Amniotic epithelial cell (primary cell): Measurements from ENCODE around the gene BBS2.

Experiments
- DNase-seq: peaks from one replicate; pipeline ENCODE4 v3.0.0-alpha.2; 2010; ENCODE audit warnings: low read depth

The BBS2 gene

DNA sequence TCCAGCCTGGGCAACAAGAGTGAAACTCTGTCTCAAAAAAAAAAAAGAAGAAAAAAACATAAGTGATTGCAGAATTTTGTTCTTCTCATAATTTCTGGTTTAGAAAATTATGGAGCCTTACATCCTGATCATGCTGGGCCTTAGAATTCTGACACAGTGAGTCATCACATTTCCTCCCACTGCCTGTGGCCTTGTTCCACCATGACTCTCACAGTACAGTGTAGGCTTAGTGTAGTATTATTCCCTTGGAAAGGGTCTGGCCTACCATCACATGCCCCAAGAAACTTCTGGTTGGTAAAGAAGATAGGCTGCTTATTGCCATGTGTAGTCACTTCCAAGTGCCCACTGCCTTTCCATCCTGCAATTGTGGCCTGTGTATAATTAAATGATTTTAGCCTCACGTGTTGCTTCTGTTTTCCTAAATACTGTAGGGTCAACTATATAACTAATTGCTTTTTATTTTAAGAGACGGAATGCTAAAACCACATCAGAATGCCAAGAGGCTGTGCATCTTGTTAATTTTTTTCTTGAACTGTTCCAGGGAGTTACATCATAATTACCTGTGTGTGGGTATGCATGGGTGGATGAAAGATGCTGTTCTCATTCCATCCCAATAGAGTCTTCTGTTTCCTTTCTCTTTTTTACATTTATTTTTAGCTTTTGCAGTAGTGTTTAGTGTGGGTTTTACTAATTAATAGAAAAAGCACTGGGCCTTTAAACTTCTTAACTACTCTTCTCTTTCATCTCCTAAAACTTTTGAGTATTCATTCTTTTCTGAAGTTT lies 42.5 kb downstream of the BBS2 start:
- DNase-seq, result peak; percentile 95

DNA sequence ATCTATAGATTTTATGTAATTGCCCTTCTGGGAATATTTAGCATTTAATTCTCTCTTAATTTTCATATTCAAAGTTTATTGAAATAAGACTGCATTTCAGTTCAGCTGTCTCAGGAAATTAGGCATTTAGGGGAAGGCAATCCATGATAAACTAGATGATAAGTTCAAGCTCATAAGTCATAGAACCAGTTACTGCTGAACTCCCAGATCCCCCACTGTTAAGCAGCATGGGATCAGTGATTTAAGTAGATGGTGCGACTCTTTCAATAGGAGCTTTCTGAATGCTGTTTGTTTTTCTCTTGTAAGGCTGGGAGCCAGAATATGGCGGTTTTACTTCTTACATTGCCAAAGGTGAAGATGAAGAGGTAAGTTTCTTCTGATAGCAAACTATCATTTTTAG lies 44.6 kb downstream of the BBS2 start:
- no peak for DNase-seq

DNA sequence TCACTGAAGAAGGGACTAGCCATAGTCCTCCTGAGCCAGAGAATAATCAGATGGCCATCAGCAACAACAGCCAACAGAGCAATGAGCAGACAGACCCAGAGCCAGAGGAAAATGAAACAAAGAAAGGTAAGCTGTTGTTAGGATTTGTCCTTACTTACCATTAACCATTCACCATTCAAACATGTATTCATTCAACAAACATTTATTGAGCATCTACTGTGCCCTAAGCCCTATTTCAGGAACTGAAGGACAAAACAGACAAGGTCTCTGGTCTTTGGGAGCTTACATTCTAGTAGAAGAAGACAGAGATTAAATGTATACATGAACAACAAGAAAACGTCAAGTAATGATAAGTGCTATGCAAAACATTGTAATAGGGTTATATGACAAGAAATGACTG lies 49.2 kb downstream of the BBS2 start:
- DNase-seq, result no peak

DNA sequence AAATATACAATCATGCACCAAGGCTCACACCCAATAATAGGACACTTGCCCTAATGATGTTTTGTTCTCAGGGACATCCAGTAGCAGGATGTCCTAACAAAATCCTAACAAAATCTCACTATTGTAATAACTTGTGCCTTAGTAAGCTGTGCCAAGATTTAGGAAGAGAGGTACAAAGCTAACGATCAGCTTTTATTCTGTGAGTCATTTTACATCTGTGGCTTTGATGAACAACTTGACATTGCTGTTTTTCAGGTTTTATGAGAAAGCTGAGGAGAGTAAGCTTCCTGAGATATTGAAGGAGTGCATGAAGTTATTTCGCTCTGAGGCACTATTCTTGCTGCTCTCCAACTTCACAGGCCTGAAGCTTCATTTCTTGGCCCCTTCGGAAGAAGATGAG lies 49.6 kb downstream of the BBS2 start:
- no peak for DNase-seq

DNA sequence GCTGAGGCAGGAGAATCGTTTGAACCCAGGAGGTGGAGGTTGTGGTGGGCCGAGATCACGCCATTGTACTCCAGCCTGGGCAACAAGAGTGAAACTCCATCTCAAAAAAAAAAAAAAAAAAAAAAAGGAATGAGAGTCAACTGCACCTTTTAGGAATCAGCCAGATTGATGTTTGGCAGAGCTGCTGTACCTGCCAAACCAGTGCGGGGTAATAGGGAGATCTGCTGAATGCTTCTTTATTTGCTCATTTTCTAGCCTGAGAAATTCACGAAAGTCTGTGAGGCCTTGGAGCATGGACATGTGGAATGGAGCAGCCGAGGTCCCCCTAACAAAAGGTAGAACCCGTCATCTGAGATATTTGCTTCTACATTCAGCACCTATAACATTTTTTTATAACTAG lies 50.1 kb downstream of the BBS2 start:
- no peak for DNase-seq

DNA sequence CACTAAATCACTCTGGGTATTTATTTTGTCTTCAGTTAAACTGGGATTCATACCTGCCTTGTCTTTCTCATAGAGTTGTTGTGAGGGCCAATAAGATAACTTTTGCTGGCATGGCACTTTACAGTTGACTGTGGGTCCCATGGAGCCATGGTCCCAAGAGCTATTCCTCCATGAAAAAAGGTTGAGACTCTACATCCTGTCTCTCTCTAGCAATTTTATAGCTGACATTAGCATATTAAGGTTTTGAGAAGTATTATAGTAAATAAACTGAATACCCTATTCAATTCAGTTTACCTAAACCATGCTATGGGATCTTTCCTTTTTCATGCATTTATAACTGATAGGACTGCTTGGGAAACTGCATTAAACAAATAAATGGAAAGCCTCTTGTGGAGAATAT lies 51.0 kb downstream of the BBS2 start:
- DNase-seq, result no peak

DNA sequence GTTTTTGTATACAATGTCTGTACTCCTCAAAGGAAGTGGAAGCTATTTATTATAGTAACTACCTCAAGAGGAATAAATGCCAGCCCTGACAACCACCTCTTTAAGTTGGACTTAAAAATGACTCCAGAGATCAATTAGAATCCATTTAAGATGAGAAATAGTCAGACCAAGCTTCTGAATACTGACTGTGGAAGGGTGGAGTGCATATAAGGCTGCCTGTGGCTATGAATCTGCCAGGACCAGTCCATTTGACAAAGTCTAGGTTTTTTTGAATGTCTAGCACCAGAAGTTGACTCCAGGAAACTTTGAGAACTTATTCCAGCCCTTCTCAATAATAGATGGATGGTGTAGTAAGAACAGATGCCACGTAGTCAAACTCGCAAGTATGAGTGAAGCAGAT lies 53.5 kb downstream of the BBS2 start:
- DNase-seq, result no peak

DNA sequence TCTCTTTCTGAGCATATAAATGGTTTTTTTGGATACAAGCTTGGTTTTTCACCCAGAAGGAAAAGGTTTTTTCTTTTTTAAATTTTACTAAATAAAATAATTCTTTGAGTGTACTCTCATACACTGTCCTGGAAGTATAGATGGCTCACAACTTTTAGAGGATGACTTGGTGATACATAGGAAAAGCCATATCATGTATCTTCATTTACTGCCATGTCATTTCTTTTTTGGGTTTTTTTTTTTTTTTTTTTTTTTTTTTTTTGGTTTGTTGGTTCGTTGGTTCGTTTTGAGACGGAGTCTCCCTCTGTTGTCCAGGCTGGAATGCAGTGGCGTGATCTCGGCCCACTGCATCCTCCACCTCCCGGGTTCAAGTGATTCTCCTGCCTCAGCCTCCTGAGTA lies 56.7 kb downstream of the BBS2 start:
- DNase-seq, result no peak

DNA sequence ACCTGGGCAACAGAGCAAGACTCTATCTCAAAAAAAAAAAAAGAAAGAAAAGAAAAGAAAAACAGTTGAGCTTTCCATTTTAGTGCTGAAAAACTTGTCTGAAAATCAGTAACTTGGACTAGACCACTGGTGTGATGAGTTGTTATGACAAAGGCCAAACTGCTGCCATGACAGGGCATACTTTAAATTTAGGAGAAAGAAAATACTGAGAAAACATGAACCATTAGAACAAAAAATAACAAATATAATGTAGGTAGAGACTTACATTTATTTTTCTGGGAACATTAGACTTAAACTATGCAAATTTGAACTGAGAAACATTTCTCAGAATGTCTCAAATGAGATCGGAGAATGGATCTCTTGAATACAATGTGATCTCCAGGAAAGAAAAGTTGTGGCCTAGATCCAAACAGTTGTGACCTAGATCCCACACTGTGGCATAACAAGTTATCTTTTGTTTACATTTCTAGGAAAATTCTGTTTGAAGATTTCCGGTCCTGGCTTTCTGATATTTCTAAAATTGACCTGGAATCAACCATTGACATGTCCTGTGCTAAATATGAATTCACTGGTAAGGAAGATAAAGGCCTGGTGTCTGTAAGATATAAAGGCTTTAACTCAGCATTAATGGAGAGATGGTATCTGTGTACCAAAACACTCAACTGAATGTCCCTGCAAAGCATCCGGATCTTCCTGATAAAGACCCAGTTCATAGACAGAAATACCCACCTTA lies 57.6 kb downstream of the BBS2 start:
- no peak for DNase-seq

DNA sequence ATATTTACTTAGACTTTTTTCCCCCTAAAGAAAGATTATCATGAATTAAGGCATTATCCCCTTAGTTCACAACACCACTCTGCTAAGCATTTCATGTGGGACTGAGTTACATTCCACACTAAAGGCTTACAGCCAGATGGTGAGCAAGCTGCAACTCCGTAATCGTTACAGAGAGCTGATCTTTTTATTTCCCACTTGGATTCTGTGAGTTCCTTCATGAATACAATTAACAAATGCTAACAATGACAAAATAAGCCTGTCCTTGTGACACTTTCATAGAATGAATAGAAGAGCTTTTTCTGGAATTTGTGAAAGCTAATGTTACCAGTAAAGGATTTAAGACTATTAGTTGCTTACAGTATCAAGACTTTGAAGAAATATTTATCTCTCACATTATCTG lies 59.7 kb downstream of the BBS2 start:
- no peak for DNase-seq

DNA sequence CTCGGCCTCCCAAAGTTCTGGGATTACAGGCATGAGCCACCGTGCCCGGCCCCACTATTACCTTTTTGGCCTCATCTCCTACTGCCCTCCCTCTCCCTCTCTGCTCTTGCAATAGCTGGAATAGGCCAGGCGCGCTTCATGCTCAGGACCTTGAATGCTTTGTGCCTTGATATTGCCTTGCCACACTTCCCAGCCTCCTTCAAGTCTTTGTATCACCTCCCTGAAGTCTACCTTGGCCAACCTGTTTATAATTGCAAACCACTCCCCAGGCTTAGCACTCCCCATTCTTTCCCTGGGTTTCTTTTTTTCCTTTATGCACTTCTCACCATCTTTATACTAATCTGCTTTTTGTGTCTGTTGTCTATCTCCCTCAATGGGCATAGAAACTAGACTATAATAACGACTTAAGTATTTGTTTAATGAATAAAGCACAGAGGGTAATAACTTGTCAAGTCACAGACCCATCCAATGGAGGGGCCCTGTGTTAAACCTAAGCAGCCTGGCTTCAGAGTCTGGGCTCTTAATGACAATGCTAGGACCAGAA lies 61.8 kb downstream of the BBS2 start:
- no peak for DNase-seq

DNA sequence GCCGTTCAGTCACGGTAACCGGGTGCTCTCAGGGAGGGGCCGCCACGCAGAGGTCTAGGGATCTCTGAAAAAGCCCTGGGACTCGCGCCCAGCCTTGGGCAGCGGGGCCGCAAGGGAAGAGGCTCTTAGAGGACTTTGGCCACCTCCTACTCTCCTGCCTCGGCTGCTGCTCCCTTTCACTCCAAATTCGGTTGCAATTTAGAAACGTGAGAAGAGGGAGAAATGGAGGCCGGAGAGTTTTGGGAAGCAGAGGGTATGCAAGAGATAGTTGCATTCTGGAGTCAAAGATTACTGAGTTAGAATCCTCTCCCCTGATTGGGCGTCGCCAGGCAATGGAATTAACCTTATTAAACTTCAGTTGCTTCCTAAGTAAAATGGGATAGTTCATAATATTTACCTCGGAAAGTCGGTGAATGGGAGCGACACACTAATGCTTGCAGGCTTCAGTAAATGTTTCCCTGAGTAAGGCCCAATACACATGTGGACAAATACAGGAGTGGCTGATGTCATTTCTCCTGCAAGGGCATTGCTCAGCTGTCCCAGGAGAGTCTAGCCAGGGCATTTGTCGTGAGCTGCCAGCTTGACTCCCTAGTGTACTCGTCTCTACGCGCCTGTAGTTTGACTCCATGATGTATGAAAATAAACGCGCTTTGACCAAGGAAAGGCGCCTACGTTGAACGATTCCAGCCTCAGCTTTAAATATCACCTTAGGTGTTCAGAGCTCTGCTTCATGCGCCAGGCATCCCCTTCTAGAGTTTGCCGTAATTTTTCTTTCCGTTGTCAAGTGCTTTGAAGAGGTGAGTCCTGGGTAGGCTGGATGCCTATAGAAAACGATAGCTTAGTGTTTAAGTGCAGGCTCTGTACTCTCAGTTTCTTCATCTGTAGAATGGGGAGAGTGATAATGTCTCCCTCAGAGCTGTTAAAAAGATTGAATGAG lies 67.8 kb downstream of the BBS2 start:
- DNase-seq, result peak; percentile 32

DNA sequence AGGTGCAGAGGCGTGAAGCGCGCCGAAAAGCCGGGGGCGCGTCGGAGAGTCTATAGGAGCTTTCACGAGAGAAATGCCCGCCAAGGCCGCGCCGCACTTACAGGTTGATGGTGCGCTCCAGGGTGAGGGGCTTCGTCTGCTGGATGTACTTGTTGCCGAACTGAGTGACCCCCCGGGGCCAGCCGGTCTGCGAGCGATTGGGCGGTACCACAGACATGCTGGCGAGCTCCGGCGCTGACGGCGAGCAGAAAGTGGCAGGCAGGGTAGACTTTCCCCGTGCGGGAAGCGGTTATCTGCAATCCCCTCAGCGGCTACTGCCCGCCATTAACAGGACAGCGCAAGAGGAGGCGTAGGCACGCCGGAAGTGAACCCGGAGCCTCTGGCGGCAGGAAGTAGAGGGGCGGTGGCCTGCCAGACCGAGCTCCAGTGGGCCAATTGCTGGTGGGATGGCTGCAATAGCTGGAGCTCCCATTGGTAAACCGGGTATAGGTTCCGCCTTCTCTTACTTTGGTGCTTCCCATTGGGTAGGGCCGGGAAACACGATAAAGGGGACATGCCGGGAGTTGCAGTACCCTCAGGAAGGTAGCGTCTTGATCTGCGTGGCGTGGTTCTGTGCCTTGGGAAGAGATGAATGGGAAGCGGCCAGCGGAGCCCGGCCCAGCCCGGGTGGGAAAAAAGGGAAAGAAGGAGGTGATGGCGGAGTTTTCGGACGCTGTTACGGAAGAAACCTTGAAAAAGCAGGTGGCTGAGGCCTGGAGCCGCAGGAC lies 68.7 kb downstream of the BBS2 start, which contains the start of the genes NUDT21 and OGFOD1:
Gene NUDT21, minus strand, starts transcription at position 347 of the 767 bp plus-strand sequence. Its CDS starts 130 bp downstream, at position 217.
Gene OGFOD1, plus strand, starts transcription at position 569 of the 767 bp plus-strand sequence. Its CDS starts 59 bp downstream, at position 628.
- peak; percentile 99 for DNase-seq

DNA sequence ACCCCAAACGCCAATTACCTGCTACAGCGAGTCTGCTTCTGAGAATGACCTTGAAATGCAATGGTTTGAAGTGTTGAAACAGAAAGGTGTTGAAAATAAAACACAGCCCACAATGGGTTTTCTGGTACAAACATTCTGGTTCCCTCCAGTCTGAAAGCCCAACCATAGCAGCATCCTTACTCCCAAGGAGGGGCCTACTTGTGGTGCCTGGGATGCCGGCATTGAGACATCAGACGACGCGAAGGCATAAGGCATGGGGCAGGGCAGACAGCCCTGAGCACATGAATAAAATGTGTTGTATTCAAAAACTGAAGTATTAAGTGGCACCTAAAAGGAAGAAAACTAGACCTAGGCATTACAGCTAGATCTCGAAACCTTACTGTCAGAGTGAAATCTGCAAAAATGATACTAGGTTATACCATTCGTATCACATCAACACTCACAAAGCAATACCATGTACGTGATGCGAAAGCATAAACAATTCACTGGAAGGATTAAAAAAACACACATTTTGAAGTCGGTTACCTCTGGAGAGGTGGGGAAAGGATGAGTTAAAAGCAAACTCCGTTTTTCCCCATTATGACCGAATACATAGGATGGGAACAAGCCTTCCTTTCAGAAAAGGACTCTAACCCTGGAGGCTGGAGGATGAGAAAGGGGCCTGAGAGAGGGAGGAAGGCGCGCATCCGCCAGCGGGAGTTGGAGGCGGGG lies 69.4 kb downstream of the BBS2 start:
- peak; percentile 11 for DNase-seq

DNA sequence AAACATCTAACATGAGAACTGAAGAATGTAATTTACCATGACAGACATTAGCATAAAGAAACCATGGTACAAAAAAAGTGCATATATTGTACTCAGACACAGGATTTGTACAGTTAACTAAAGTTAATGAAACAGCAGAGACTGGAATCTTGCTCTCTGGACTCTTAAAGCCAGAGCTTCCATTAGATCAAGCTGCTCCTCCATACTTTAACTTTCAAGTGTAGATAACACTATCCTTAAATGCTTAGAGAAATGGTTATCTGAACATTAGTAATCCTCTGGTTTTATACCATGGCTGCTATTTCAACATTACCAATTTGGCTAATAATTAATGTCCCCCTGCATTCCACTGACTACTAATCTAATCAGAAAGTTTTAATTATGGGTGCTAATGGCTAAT lies 71.8 kb downstream of the BBS2 start:
- DNase-seq, result no peak

DNA sequence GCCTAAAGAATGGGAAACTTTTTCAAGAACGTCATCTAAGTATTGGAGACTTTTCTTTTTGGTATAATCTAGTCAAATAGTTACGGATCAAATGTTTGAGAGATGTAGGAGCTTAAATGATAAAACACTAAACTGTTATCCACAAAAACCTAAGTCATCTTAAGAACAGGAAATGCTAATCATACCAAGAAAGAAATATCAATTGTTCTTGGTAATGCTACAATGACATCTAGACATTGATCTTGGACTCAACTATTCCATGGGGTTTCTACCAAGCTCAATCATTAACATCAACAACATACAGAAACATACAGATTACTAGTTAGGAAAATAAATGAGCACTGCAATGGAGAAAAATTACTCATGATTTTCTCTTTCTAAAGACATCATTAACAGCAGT lies 72.5 kb downstream of the BBS2 start:
- no peak for DNase-seq

DNA sequence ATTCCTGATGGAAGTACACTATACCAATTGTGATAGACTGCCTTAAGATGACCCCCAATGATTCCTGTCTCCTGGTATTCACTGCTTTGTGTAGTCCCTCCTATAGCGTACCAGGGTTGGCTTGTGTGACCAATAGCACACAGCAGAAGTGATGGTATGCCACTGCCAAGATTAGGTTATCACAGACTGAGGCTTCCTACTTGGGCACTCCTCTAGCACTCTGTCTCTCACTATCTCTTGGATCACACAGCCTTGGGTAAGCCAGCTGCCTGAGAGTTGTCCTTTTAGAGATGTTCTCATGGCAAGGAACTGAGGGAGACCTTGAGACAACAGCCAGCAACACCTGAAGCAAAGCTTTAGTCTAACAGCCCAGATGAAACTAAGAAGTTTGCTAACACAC lies 81.8 kb downstream of the BBS2 start:
- no peak for DNase-seq

DNA sequence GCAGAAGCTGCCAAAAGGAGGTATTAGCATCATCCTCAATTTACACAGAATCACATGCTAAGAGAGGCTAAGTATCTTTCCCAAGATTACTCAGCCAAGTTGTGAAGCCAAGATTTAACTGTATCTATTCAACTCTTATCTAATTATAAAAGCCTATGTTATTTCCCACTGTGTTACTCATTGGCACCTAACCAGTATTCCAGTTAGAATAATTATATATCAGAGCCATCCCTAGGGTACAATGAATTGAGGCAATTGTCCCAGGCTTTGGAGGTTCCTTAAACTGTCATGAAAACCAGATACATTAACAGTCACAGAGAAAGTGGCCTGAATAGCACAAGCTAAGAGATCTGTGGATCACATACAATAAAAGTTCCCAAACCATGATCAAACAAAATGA lies 83.6 kb downstream of the BBS2 start:
- DNase-seq, result no peak
